Measurements from ENCODE around the gene SMCO4.

Gene SMCO4

GRCh38 chr11:93571612-93572011 lies 28.4 kb upstream of the SMCO4 start:
- no peak for TF ChIP-seq CTCF (conservative IDR thresholded peaks at IDR 0.05; ENCODE audit: low read depth, low read length)
- no peak for DNase-seq (ENCODE audit: low read depth)

GRCh38 chr11:93570759-93571413 lies 27.7 kb upstream of the SMCO4 start:
- DNase-seq (ENCODE audit: low read depth), result peak; percentile 30
- no peak for TF ChIP-seq CTCF (conservative IDR thresholded peaks at IDR 0.05; ENCODE audit: low read depth, low read length)
- H3K4me3 ChIP-seq (ENCODE audit: low read length), result no peak overlapping the region

More at GRCh38 chr11:93571612-93572011, 28.4 kb upstream of the SMCO4 start:
- no peak overlapping the region for H3K4me3 ChIP-seq (ENCODE audit: low read length)

GRCh38 chr11:93569496-93569895 lies 26.3 kb upstream of the SMCO4 start:
- no peak for DNase-seq (ENCODE audit: low read depth)
- no peak for TF ChIP-seq CTCF (conservative IDR thresholded peaks at IDR 0.05; ENCODE audit: low read depth, low read length)
- H3K4me3 ChIP-seq (ENCODE audit: low read length), result no peak overlapping the region

GRCh38 chr11:93568726-93569125 lies 25.5 kb upstream of the SMCO4 start:
- DNase-seq (ENCODE audit: low read depth), result no peak
- H3K4me3 ChIP-seq (ENCODE audit: low read length), result no peak overlapping the region
- TF ChIP-seq CTCF (conservative IDR thresholded peaks at IDR 0.05; ENCODE audit: low read depth, low read length), result no peak

- no peak for DNase-seq (ENCODE audit: low read depth)
- H3K4me3 ChIP-seq (ENCODE audit: low read length), result no peak overlapping the region
- no peak for TF ChIP-seq CTCF (conservative IDR thresholded peaks at IDR 0.05; ENCODE audit: low read depth, low read length)
Measured at GRCh38 chr11:93567401-93567895, 24.3 kb upstream of the SMCO4 start.

- no peak for DNase-seq (ENCODE audit: low read depth)
- TF ChIP-seq CTCF (conservative IDR thresholded peaks at IDR 0.05; ENCODE audit: low read depth, low read length), result no peak
- H3K4me3 ChIP-seq (ENCODE audit: low read length), result no peak overlapping the region
Measured at GRCh38 chr11:93564895-93565294, 21.7 kb upstream of the SMCO4 start.

- TF ChIP-seq CTCF (conservative IDR thresholded peaks at IDR 0.05; ENCODE audit: low read depth, low read length), result no peak
- H3K4me3 ChIP-seq (ENCODE audit: low read length), result no peak overlapping the region
- DNase-seq (ENCODE audit: low read depth), result no peak
Measured at GRCh38 chr11:93563857-93564256, 20.7 kb upstream of the SMCO4 start.

Measured in retinal pigment epithelial cell (primary cell).